ENCODE data around the gene ZSCAN26.

The ZSCAN26 gene

DNA sequence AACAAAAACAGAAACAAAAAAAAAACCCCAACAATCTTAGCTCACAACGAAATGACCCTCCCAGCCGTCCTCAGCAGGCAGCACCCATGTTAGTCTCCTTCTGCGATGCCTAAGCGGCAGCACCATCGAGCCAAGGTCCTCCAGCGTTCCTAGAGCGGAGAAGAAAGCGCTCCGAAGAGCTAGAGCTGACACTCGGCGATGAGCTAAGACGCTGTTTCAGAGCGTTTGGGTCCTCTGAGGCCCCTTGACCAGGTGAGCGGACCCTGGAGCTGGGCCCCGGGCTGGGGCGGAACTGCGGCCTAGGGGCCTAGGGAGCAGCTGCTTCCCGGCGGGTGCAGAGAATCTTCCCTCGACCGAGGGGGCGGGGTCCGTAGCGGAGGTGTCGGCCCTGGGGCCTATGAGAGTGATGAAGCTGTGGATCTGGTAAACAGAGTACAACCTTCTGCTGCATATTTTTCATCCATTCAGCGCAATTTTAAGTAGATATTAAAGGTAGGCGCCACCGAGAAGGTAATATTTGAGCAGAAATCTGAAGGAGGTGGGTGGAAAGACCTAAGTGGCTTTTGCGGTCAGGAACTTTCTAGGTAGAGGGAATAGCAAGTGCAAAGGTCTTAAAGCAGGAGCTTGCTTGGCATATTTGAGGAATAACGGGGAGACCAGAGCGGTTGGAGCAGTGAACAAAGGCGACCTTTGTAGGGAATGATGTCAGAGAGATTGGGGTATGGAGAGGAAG is at the start of gene ZSCAN26:
Gene ZSCAN26, plus strand, starts transcription at position 182 of the 733 bp plus-strand sequence. CDS start 4,777 bp downstream, outside the sequence.
- peak; percentile 73 for DNase-seq

DNA sequence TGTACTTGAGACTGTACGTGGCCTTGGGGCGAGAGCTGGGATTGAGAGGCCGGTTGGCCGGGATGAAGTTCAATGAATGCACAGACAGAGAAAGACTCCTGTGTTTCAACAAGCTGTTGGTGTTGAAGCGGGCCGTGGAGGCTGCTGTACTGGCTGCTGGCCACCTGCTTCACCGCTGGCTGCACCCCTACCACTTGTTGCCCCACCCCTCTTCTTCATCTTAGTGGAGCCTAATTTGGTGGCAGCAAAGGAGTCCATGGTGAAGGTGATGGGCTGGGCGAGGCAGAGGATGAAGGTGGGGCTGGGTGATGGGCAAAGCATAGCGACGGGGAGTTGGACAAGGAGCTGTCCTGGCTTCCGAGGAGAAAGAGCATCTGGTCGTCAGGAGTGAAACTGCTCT is 49.1 kb upstream of the ZSCAN26 start:
- DNase-seq, result no peak

DNA sequence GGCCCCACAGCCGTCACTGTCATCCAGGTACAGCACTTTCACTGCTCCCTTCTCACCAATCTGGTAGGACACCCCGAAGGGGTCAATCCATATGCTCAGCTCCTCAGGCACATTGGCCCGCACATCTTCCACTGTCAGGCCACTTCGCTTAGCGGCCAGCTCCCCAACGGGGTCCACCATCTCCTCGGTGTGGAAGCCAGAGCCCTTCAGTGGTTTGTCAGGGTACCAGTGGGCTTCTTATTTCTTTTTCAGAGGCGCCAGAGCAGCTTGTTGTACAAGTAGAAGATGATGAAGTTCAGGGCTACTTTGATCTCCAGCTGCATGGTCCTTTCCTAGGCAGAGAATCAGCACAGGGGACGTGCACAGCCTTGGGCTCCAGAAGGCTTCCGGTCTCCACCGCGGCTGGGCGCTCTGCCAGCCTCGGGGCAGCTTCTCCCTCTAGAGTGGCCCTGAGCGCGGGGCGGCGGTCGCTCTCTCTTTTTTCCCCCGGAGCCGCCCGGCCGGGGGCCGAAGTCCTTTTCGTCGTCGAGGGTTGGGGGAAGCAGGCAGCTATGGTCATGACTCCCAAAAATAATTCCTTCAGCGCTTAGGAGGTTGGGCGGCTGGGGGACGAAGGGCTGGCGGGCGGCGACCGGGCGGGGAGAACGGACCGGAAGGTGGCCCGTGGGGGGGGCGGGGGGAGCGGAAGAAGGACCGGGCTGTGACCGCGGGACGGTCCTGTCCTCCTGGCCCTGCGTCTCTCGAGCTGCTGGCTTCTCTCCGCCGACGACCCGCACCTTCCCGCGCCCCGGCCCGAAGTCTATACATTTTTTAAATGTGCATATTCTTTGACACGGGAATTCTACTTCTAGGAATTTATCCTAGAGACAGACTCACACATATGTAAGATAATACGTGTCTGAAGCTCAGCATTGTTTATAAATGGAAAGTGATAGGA is 48.4 kb upstream of the ZSCAN26 start:
- DNase-seq, result peak; percentile 46

DNA sequence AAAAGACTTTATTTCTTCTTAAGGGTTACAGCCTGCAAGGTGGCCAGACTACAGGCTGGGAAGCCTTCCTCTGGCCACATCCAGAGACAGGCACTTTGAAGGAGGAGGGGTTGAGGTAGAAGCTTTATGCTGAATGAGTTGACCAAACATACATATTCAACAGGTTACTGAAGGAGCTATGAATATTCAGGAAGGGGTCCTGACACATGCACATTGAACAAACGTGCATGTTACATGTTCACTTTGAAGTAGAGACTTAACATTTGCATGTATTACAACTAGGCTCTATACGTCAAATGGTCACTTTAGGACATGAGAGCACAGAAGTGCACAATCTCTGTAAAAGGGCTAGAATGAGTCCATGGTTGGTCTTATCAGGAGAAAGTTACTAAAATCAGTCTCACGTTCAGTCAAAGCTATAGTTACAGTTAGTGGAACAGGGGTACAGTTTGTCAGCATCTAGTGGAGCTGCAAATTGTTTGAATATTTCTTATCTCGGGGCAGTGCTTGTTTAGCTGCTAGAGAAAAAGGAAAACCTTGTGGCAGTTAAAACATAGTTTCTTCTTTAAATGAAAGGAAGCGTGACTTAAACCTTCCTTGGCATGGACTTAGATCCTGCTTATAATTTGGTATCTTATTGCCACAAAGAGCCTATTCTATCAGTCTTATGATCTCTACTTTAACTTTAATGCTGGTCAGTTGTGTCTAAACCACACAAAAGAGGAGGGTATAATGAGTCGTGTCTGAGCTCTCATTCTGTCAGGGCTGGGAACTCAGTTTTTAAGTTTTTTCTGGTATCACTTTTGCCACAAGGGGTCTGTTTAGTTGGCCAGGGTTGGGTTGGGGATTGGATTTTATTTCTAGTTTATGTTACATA is 46.4 kb upstream of the ZSCAN26 start:
- no peak for DNase-seq

DNA sequence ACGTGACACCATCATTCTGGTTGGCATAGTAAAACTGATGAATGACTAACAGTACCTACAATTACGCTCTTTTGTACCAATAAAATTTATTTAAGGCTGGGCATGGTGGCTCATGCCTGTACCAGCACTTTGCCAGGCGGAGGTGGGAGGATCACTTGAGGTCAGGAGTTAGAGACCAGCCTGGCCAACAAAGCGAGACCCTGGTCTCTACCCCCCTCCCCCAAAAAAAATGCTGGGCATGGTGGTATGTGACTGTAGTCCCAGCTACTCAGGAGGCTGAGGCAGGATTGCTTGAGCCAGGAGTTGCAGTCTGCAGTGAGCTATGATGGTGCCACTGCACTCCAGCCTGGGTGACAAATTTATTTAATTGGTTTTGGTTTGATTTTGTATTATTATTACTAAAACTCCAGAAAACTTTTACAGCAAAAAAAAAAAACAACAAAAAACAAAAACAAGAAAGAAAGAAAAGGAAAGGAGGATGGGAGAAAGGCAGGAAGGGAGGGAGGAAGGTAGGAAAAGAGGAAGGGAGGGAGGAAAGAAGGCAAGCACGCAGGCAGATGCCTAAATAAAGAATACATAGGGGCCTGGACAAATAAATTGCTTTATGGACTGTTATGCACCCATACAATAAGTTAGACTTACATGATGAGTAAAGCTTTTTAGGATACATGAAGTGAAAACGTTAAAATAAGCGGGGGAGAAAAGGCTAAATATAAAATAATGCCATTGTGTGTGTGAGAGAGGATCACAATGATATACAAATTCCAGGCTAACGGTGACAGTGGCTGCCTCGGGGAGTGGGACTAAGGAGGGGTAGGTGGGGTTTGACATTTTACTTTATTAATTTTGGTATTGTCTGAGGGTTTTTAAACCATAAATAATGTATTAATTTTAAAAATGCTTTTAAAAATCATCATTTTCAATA is 42.5 kb upstream of the ZSCAN26 start:
- DNase-seq, result no peak

DNA sequence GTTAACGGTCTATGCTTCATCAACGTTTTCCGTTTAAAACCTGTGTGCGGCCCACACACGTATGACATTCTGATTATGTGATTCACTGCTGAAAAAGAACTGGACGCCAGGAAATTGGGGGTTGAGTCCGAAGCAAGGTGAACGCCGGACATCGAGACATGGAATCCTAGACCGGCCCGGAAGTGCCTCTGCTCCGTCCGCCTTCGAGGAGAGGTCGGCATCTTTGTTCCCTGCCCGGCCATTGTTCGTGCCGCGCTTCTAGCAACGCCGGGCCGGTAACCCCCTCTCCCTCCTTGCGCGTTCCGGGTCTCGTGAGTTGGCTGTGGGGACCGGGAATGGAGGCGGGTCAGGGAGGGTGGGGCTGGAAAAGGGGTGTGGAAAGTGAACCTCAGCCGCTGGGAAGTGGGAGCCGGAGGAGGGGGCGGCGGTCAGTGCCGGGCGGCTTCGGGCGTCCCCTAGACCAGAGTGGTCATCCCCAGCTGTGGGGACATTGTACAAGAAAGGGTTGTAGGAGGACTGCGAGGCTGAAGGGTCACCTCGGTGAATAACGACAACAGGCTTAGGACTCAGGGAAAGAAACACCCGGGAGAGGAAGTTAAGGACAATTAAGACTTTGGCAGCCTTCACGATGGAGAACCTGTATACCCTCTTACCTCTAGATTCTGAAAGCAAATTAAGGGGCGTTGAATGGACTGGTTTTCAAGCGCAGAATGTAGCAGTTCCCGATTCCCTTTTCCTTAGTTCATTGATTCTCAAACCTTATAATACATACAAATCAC is 41.7 kb upstream of the ZSCAN26 start, which contains the start of gene ZSCAN9:
Gene ZSCAN9, plus strand, starts transcription at position 220 of the 779 bp plus-strand sequence. CDS start 1,810 bp downstream, outside the sequence.
- peak; percentile 70 for DNase-seq

DNA sequence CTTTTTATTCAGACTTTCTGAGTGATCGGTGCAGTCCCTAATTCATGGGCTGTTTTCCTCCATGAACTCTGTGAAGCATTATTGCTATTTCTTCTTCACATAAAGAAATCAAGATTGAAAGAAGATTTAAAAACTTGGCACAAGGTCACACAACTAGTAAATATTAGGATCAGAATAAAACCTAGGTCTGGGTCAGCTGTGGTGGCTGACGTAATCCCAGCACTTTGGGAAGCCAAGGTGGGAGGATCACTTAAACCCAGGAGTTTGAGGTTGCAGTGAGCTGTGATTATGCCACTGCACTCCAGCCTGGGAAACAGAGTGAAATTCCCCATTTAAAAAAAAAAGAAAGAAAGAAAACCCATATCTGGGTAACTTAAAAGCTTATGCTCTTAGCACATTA is 40.5 kb upstream of the ZSCAN26 start:
- no peak for DNase-seq

DNA sequence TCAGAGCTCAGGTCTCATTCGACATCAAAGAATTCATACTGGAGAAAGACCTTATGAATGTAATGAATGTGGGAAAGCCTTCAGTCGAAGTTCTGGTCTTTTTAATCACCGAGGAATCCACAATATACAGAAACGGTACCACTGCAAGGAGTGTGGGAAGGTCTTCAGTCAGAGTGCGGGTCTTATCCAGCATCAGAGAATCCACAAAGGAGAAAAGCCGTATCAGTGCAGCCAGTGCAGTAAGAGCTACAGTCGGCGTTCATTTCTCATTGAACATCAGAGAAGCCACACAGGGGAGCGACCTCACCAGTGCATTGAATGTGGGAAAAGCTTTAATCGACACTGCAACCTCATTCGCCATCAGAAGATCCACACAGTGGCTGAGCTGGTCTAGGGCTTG is 34.2 kb upstream of the ZSCAN26 start:
- DNase-seq, result no peak

DNA sequence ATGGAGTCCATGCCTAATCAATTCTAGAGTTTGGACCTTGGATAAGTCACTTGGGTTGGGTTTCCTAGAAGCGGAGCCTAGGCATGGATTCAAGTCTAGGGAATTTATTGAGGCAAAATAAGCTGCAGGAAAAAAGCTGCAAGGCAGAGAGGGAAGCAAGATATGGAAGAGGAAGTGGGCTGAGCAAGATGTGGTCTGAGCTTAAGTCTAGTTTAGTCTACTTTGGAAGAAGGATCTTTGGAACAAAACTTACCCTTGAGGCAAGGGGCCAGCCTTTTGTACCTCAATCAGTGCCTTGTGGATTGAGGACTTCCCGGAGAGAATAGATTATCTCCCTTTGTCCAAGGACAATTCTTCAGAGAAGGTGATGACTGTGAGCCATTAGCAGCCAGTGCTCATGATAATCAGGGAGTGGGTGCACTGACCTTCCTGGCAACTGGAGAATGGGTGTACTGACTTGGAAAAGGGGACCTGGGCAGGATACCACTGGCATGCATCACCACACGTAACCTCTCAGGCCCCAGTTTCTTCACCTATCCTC is 31.0 kb upstream of the ZSCAN26 start:
- no peak for DNase-seq

DNA sequence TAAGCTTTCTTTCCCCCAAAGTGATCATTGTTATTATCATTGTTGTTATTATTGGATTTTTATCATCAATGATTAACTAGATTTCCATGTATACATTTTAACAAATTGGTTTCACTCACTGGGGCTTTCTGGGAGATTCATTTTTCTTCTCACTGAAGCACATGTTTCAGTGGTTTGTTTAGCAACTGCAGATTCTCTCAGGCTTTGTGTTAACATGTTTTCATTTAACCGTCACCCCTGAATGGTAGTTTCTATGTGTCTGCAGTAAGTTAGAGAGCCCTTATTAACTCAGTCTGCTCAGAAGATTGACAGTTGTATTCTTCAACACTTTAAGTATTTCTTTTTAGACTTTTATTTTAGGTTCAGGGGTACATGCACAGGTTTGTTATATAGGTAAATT is 27.3 kb upstream of the ZSCAN26 start:
- DNase-seq, result no peak

DNA sequence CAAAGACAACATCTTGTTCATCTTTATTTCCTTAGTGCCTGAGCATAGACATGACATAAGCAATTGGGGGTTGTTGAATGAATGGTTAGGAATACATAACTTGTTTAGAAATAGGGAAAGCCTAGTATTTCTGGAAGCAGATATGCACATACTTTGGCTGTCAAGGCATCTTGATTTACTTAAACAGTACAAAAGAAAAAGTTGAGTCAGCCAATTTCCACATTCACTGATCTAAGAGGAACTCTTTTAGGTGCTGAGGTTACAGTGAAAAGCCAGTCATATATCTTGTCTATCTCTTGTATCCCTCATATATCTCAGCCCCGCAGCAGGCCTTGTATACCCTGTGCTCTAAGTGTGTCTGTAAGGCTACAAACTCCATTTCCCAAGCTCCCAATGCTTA is 26.5 kb upstream of the ZSCAN26 start:
- no peak for DNase-seq

DNA sequence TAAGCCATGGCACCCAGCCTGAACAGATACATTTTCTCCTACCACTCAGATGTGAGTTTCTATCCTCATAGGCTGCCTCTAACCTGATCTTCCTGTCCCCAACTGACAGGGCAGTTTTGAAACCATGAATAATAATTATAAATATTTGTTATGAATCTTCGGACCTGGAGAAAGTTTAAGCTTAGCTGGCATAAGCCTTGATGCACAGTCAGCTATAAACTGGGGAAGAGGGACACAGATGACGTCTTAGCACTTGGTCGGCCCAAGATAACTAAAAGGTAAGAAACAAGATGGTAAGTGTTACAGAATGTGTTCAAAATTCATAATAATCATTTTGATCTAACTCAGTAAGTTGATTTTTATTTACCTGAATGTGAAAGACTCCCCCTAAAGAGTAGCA is 23.0 kb upstream of the ZSCAN26 start:
- DNase-seq, result no peak

DNA sequence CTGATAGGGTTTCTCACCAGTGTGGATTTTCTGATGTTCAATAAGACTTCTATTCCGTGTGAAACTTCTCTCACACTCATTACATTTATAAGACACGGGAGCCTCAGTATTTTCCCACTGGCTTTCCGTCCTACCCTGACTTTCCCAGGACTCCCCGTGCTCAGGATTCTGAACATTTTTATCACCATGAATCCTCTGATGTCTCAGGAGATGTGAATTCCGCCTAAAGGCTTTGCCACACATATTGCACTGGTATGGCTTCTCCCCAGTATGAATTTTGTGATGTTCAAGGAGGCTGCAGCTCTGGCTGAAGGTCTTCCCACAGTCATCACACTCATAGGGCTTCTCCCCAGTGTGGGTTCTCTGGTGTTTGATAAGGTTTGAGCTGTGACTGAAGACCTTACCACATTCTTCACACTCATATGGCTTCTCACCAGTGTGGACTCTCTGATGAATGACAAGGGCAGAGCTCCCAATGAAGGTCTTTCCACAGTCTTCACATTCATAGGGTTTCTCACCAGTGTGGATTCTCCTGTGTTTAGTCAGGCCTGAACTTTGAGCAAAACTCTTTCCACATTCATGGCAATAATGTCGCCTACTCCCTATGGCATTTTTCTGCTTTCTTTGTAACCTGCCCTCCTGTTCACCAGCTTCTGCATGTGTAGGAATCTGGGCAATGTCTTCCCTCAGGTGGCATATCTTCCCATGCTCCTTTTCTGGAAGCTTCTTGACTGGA is 21.6 kb upstream of the ZSCAN26 start:
- DNase-seq, result no peak

DNA sequence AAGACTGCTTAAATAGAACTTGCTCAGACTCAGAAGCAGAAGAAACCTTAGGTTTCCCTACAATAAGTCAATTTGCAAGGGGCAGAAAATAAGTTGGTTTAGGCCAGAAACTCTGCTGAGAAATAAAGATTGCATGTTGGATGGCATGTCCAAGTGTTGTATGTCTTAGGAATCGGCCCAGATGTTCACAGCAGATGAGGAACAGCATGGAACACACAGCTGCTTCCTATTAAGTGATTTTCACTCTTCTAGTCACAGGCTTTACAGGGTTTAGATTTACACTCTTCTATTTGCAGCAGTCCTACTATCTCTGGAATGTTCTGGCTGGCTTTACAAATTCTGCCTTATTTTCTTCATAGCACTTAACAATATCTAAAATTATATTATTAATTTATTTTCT is 18.0 kb upstream of the ZSCAN26 start:
- DNase-seq, result no peak

DNA sequence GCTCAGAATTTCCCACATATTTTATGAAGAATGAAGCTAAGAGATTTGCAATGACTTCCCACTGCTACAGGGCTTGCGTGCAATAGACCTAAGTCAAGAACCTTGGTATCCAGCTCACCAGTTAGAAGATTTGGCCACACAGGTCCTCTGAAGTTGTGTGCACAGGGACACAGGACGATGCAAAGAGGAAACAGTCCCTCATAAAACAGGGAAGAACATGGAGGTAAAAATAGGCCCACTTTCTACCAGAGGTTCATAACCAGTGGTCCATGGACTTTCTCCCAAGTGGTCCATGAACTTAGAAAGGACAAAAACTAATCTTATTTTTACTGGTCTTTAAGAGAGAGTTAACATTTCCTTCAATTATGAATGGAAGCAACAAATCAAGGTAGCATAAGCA is 16.2 kb upstream of the ZSCAN26 start:
- no peak for DNase-seq

DNA sequence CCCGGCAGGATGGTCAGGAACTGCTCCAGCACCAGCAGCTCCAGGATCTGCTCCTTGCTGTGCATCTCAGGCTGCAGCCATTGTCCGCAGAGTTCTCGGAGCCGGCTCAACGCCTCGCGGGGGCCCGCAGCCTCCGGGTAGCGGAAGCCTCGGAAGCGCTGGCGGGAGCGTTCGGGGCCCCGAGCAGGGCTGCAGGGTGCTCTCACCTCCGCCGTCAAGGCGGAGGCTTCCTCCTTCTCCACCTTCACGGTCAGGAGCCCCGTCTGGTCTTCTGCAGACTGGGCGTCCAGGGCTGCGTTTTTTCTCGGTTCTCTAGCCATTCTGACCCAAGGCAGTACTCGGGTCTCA is 15.3 kb upstream of the ZSCAN26 start:
- DNase-seq, result no peak

DNA sequence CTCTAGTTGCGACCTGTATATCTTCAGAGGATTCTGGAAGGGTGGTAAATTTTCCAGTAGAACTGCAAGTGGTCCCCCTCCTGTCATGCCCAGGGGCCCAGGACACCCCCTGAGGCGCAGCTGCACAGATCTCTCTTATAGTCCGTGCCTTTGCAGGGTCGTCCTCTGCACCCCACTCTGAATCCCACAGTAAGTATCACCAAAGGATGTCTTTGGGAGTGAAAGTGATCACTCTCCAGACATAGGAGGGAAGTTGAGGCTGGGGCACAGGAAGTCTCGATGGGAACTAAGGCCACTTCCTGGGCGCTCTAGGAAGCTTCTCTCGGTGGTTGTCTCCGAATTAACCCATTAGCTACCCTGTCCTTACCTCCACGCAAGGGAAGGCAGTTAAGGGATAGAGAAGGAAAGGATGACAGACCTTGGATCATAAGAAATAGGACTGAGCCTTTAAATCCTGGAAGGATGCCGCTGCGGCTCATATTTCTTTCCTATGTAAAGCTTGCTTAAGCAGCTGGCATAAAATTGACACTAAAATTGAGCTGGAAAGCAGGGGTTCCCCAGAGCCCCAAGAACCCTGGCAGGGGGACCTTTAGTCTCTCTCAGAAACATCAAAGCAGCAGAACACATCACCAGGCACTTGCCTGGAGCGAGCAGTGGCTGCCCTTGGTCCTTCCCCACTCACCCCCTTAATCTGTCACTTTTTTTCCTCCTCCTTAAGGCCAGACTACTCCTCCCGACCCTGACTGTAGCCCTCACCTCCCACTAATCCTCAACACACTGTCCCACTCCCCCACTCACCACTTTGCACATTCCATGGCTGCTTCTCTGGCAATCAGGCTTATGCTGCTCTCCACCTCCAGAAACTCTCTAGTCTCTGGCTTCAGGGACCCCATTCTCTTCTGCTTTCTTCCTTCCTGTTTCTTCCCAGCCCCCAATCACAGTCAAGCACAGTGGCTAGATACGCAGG is 14.7 kb upstream of the ZSCAN26 start, which contains the start of gene ZKSCAN4:
Gene ZKSCAN4, minus strand, starts transcription at position 261 of the 967 bp plus-strand sequence. CDS start 289 bp downstream, outside the sequence.
- DNase-seq, result peak; percentile 85

DNA sequence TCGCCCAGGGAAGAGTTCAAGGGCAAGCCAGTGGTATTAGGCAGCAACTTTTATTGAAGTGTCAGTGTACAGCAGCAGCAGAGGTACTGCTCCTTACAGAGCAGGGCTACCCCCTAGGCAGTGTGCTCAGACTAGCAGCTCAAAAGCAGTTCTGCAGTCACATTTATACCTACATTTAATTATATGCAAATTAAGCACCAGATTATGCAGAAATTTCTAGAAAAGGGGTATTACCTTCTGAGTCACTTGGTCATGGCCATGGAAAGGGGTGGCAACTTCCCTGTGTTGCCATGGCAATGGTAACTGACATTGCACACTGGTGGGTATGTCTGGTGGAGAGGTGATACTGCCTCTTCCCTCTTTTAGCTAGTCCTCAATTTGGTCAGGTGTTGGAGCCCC is 12.8 kb upstream of the ZSCAN26 start:
- no peak for DNase-seq

DNA sequence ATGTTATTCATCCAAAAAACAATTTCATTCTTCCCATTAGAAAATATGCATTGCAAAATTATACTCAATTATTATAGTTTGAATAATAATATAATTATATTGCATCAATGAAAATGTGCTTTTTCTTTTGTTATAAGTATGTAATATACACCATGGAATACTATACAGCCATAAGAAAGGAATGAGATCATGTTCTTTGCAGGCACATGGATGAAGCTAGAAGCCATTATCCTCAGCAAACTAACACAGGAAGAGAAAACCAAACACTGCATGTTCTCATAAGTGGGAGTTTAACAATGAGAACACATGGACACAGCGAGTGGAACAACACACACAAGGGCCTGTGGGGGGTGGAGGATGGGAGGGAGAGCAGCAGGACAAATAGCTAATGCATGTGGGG is 9.9 kb upstream of the ZSCAN26 start:
- DNase-seq, result no peak
